ENCODE data around the gene CDK3.
A peak's percentile ranks its signal among the peaks of the same experiment; 100 is the strongest.

CDK3 gene

DNA sequence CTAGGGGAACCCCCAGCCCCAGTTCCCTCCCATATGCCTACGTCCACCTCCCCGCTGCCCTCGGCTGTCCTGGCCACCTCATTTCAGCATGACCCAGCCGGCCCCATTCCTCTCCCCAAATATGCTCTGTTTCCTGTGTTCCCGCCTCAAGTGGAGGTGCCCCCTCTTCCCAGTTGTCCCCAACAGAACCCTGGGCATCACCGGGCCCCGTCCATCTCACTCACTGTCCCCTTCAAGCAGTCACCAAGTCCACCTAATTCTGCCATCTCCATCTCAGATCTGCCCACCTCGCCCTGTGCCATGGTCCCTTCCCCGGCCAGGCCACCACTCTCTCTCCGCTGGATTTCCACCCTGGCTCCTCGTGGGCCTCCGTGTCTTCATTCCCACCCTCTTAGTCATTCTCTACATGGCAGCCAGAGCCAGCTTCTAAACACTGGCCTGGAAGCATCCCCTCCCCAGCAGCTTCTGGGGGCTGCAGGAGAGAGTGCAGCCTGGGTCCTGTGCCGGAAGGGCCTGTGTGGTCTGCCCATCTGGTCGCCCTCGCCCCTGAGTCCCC is 12.8 kb downstream of the CDK3 start:
- DNase-seq (ENCODE audit: extremely low read depth in 1 of 2, low read depth in 1 of 2) = no peak

- peak; percentile 50 to 67 for DNase-seq (ENCODE audit: extremely low read depth in 1 of 2, low read depth in 1 of 2)
These were observed 13.7 kb downstream of the CDK3 start for GRCh38 chr17:76014100-76014924.

- DNase-seq (ENCODE audit: extremely low read depth in 1 of 2, low read depth in 1 of 2) = no peak
These were observed 14.2 kb downstream of the CDK3 start for GRCh38 chr17:76014925-76015261.

- no peak for DNase-seq (ENCODE audit: extremely low read depth in 1 of 2, low read depth in 1 of 2)
These were observed 17.1 kb downstream of the CDK3 start for GRCh38 chr17:76017481-76018339.

- no peak for DNase-seq (ENCODE audit: extremely low read depth in 1 of 2, low read depth in 1 of 2)
These were observed 17.7 kb downstream of the CDK3 start for GRCh38 chr17:76018340-76018680.

DNA sequence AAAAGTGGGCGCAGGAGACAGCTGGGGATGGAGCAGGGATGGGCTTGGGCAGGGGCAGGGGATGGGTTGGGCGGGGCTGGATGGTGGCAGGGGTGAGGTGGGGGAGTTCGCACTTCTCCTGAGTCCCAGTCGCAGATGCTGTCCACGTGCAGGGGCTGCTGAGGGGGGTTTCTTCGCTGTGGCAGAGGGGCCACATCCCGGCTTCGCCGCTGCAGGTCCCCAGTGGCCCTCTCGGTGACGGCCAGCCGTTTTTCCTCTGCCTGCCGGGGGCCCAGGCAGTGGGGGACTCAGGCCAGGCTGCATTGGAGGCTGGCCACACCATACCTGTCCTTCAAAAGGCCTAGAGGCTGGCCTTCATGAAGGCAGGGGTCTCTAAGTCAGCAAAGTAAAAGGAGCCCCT is 18.1 kb downstream of the CDK3 start:
- DNase-seq (ENCODE audit: extremely low read depth in 1 of 2, low read depth in 1 of 2) = no peak

- DNase-seq (ENCODE audit: extremely low read depth in 1 of 2, low read depth in 1 of 2) = no peak
These were observed 19.3 kb downstream of the CDK3 start for GRCh38 chr17:76019833-76020467.

DNA sequence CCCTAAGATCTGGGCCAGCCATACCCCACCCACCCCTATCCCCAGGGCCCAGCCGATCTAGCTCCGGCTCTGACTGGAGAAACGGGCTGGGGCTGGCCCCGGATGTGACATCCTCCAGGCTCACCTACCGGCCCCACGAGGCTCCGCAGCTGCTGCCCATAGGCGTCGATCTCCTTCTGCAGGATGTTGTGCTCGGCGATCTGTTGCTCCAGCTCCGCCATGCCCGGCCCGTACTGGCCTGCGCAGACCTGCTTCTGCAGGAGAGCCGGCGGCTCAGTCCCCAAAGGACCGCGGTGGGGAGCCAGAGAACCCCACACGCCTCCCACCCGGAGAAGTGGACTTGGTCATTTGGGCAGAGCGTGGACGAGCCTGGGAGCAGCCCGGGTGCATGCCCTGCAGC is 21.6 kb downstream of the CDK3 start:
- no peak for DNase-seq (ENCODE audit: extremely low read depth in 1 of 2, low read depth in 1 of 2)

GRCh38 chr17:76022973-76023899 is 22.6 kb downstream of the CDK3 start:
- DNase-seq (ENCODE audit: extremely low read depth in 1 of 2, low read depth in 1 of 2) = no peak

DNA sequence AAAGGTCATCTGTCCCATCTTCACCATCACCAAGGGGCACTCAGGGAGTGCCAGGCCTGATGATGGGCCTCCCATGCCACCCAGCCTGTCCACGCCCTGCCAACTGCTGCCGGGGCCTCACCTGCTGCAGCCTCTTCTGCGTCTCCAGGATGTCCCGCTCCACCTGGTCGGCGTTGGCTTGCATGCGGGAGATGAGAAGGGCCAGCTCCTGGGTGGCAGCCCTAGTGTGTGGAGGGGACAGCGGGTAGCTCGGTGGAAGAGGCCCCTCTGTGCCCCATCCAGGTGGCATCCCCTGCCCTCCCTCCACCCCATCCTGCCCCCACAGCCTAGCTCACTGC is 23.2 kb downstream of the CDK3 start:
- DNase-seq (ENCODE audit: extremely low read depth in 1 of 2, low read depth in 1 of 2) = no peak

GRCh38 chr17:76024353-76024752 is 23.7 kb downstream of the CDK3 start:
- no peak for DNase-seq (ENCODE audit: extremely low read depth in 1 of 2, low read depth in 1 of 2)

- DNase-seq (ENCODE audit: extremely low read depth in 1 of 2, low read depth in 1 of 2) = no peak
These were observed 24.6 kb downstream of the CDK3 start for GRCh38 chr17:76025294-76025693.

DNA sequence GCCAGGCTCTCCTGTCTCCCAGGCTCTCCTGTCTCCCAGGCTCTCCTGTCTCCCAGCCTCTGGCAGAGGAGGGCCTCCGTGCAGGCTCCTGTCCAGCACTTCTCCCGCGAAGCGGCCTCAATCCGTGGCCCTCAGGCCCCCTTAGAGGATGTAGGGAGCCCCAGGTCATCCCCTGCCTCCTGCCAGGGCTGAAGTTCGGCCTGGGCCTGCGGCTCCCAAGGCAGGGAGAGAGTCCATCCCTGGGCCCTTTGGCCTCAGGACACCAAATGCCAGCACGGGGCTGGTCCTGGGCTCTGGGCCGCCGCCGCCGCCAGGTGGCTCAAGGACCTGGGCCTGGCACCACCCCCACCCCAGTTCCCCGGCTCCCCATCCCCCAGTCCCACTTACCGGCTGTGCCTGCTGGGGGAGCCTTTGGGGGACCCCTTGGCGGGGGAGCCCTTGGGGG is 26.1 kb downstream of the CDK3 start:
- no peak for DNase-seq (ENCODE audit: extremely low read depth in 1 of 2, low read depth in 1 of 2)

DNA sequence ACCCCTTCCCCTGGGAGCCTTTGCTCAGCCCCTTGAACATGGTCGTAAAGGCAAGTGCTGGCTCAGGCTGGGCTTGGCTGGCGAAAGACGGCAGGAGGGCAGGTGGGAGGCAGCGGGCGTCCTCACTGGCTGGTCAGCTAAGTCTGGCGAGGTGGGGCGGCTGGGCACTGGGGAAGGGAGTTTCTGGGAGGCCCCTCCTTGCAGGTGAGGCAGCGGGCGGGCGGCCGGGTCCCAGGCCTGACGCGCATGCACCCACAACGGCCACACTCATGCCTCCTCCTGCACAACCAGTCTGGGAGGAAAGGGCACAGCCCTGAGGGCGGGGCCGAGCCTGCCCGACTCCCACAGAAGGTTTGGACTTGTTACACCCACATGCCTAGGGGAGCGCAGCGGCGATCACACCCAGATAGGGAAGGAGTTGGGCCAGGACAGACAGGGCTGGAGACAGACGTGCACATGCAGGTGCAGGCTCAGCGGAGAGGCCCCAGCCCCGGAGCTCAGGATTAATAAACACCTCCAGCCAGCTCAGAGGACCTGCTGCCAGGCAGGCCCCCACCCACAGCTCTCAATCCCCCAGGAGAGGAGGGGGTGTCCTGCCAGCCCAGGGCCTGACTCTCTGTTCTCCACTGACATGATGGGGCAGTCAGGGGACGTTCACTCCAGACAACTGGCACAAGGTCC is 26.6 kb downstream of the CDK3 start, which contains the start of gene EVPL:
TSS of gene EVPL (minus strand) at position 148 of the 681 bp plus-strand sequence. CDS start at position 40, 108 bp downstream.
- no peak for DNase-seq (ENCODE audit: extremely low read depth in 1 of 2, low read depth in 1 of 2)

- no peak for DNase-seq (ENCODE audit: extremely low read depth in 1 of 2, low read depth in 1 of 2)
These were observed 31.6 kb downstream of the CDK3 start for GRCh38 chr17:76032073-76032779.

DNA sequence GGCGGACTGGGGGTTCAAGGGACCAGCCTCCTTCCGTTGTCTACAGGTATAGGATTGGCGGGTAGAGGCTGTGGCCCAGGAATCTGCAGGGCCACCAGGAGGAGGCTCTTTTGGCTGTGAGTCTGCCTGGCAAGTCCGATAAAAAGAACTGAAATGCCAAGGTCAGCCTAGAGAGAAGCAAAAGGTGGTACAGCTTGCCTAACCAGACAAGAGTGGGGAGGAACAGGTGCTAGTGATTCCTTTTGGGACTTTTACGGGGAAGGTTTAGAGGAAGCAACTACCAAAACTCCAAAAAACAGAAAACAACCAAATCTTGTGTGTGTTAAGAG is 32.1 kb downstream of the CDK3 start:
- DNase-seq (ENCODE audit: extremely low read depth in 1 of 2, low read depth in 1 of 2) = no peak

- no peak for DNase-seq (ENCODE audit: extremely low read depth in 1 of 2, low read depth in 1 of 2)
These were observed 32.5 kb downstream of the CDK3 start for GRCh38 chr17:76033139-76033538.

DNA sequence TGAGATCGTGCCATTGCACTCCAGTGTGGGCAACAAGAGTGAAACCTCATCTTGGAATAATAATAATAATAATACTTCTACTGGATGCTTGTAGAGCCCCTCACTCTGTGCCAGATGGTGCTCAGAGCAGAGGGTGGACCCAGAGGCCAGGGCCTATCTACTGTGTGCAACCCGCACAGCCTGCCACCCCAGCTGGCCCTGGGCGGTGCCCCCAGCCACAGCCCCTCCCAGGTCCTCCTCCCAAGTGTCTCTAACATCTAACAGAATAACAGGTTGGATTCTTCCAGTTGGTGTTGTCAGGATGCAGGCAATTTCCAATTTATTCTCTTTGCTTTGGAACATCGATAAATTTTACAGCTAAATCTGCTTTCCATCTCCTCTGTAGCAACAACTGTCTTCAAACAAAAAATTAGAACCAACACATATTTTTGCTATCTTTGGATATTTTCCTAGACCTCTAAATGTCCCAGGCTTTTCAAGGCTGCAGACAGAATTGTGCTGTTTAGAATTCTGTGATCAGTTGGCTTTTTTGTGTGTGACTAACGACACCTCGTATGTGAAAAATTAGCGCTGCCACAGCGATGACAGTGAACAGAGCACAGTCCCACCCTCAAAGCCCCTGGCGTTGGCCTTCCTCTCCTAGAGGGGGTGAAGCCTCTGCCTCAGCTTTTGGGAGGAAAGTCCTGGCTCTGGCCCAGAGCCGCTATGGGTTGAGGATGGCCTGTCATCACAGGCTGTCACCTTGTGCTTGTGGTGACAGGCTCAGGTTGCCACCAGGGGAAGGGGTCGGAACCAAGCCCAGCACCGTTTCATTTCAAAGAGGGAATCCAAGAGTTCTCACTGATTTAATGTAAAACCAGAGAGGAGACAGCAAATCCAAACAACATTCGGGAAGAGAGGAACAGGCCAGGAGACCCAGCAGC is 34.0 kb downstream of the CDK3 start:
- no peak for DNase-seq (ENCODE audit: extremely low read depth in 1 of 2, low read depth in 1 of 2)

Measured in activated CD8-positive, alpha-beta memory T cell treated with anti-CD3 and anti-CD28 coated beads for 1 hour (primary cell).